ENCODE data around the gene OCA2.
"Not testable (repeated sequence)": the region's sequence is repeated elsewhere in the genome, so short reads cannot be mapped to it uniquely, and the experiment has no call there.

OCA2 gene

GRCh38 chr15:27848936-27849335, 250.2 kb downstream of the OCA2 start:
- H3K9me3 Mint-ChIP-seq, H3K4me3 Mint-ChIP-seq, H3K36me3 Mint-ChIP-seq, H3K27me3 Mint-ChIP-seq, H3K4me1 Mint-ChIP-seq, H3K27ac Mint-ChIP-seq: not testable (repeated sequence)

GRCh38 chr15:27847775-27848710, 251.1 kb downstream of the OCA2 start:
- Mint-ChIP-seq H3K4me1 (no peaks in the 10 kb centered on the region), H3K9me3 (no peaks in the 10 kb centered on the region), H3K36me3 (no peaks in the 10 kb centered on the region), H3K27ac (no peak overlapping the region), H3K27me3 (no peaks in the 10 kb centered on the region), H3K4me3 (no peak overlapping the region)

- Mint-ChIP-seq H3K9me3 (no peaks in the 10 kb centered on the region), H3K36me3 (no peaks in the 10 kb centered on the region), H3K27me3 (no peaks in the 10 kb centered on the region), H3K4me1 (no peaks in the 10 kb centered on the region), H3K4me3 (no peak overlapping the region), H3K27ac (no peak overlapping the region)
These were observed 252.3 kb downstream of the OCA2 start for GRCh38 chr15:27846722-27847395.

GRCh38 chr15:27845535-27846369, 253.4 kb downstream of the OCA2 start:
- Mint-ChIP-seq H3K36me3 (no peaks in the 10 kb centered on the region), H3K27ac (no peak overlapping the region), H3K4me3 (no peak overlapping the region), H3K4me1 (no peaks in the 10 kb centered on the region), H3K9me3 (no peaks in the 10 kb centered on the region), H3K27me3 (no peaks in the 10 kb centered on the region)

- H3K27me3 Mint-ChIP-seq = no peaks in the 10 kb centered on the region
- no peak overlapping the region for H3K27ac Mint-ChIP-seq
- no peaks in the 10 kb centered on the region for H3K36me3 Mint-ChIP-seq
- H3K9me3 Mint-ChIP-seq = peaks cover 4% of the 10 kb centered on the region
- no peaks in the 10 kb centered on the region for H3K4me1 Mint-ChIP-seq
- no peak overlapping the region for H3K4me3 Mint-ChIP-seq
These were observed 255.0 kb downstream of the OCA2 start for GRCh38 chr15:27844018-27844666.

GRCh38 chr15:27843146-27843545, 256.0 kb downstream of the OCA2 start:
- Mint-ChIP-seq H3K9me3 (peaks cover 4% of the 10 kb centered on the region), H3K36me3 (no peaks in the 10 kb centered on the region), H3K4me3 (no peak overlapping the region), H3K27me3 (no peaks in the 10 kb centered on the region), H3K4me1 (no peaks in the 10 kb centered on the region), H3K27ac (no peak overlapping the region)

GRCh38 chr15:27842526-27842925, 256.6 kb downstream of the OCA2 start:
- Mint-ChIP-seq H3K27me3 (peaks cover 3% of the 10 kb centered on the region), H3K36me3 (no peaks in the 10 kb centered on the region), H3K4me3 (no peak overlapping the region), H3K27ac (no peak overlapping the region), H3K9me3 (peaks cover 4% of the 10 kb centered on the region), H3K4me1 (no peaks in the 10 kb centered on the region)

GRCh38 chr15:27835233-27835939, 263.7 kb downstream of the OCA2 start:
- Mint-ChIP-seq H3K36me3 (no peaks in the 10 kb centered on the region), H3K27ac (no peak overlapping the region), H3K27me3 (peaks cover 7% of the 10 kb centered on the region), H3K4me3 (no peak overlapping the region), H3K4me1 (no peaks in the 10 kb centered on the region), H3K9me3 (peaks cover under 1% of the 10 kb centered on the region)

- no peaks in the 10 kb centered on the region for H3K4me1 Mint-ChIP-seq
- peaks cover 7% of the 10 kb centered on the region for H3K27me3 Mint-ChIP-seq
- no peak overlapping the region for H3K27ac Mint-ChIP-seq
- no peaks in the 10 kb centered on the region for H3K9me3 Mint-ChIP-seq
- no peak overlapping the region for H3K4me3 Mint-ChIP-seq
- H3K36me3 Mint-ChIP-seq = no peaks in the 10 kb centered on the region
These were observed 264.4 kb downstream of the OCA2 start for GRCh38 chr15:27834684-27835083.

- Mint-ChIP-seq H3K4me3 (no peak overlapping the region), H3K36me3 (no peaks in the 10 kb centered on the region), H3K27me3 (peaks cover 7% of the 10 kb centered on the region), H3K9me3 (no peaks in the 10 kb centered on the region), H3K4me1 (no peaks in the 10 kb centered on the region), H3K27ac (no peak overlapping the region)
These were observed 265.1 kb downstream of the OCA2 start for GRCh38 chr15:27833974-27834373.

GRCh38 chr15:27833178-27833577, 265.9 kb downstream of the OCA2 start:
- Mint-ChIP-seq H3K27me3 (peaks cover 7% of the 10 kb centered on the region), H3K4me1 (no peaks in the 10 kb centered on the region), H3K36me3 (no peaks in the 10 kb centered on the region), H3K9me3 (no peaks in the 10 kb centered on the region), H3K4me3 (no peak overlapping the region), H3K27ac (no peak overlapping the region)

- Mint-ChIP-seq H3K27ac (no peak overlapping the region), H3K4me1 (no peaks in the 10 kb centered on the region), H3K27me3 (peaks cover 2% of the 10 kb centered on the region), H3K4me3 (no peak overlapping the region), H3K36me3 (no peaks in the 10 kb centered on the region), H3K9me3 (no peaks in the 10 kb centered on the region)
These were observed 266.9 kb downstream of the OCA2 start for GRCh38 chr15:27832237-27832596.

- Mint-ChIP-seq H3K36me3 (no peaks in the 10 kb centered on the region), H3K27me3 (peaks cover 1% of the 10 kb centered on the region), H3K27ac (no peak overlapping the region), H3K9me3 (no peaks in the 10 kb centered on the region), H3K4me1 (no peaks in the 10 kb centered on the region), H3K4me3 (no peak overlapping the region)
These were observed 267.5 kb downstream of the OCA2 start for GRCh38 chr15:27831384-27832236.

GRCh38 chr15:27828746-27829145, 270.4 kb downstream of the OCA2 start:
- no peaks in the 10 kb centered on the region for H3K9me3 Mint-ChIP-seq

More at GRCh38 chr15:27828746-27829145, 270.4 kb downstream of the OCA2 start:
- Mint-ChIP-seq H3K27me3 (no peaks in the 10 kb centered on the region), H3K4me3 (no peak overlapping the region), H3K27ac (no peak overlapping the region), H3K4me1 (no peaks in the 10 kb centered on the region), H3K36me3 (no peaks in the 10 kb centered on the region)

Data from activated naive CD4-positive, alpha-beta T cell treated with anti-CD3 and anti-CD28 coated beads, Interleukin-2, amount 50 U/mL, for 24 hours (primary cell).